Measurements from ENCODE around the gene SPOCK2.

DNA sequence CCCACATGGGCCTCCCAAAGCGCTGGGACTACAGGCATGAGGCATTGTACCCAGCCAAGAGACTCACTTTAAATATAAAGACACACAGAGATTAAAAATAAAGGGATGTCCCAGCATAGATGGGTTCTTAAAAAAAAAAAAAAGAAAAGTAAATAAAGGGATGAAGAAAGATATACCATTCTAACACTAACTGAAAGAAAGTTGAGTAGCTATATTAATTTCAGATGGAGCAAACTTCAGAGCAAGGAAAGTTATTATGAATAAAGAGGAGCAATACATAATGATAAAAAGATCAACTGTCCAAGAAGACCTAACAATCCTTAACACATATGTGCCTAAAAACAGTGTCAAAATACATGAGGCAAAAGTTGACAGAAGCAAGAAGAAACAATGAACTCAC lies 33.0 kb upstream of the SPOCK2 start:
- TF ChIP-seq CTCF (IDR thresholded peaks at IDR 0.05) (no peak), POLR2A (IDR thresholded peaks at IDR 0.05) (no peak)
